Muscle layer of duodenum (tissue), 2 donors: Measurements from ENCODE around the gene HBA2.
"Not testable (repeated sequence)": the region's sequence is repeated elsewhere in the genome, so short reads cannot be mapped to it uniquely, and the experiment has no call there.

Experiments used
- H3K27ac ChIP-seq: one replicate; pipeline ENCODE4 v1.7.0; 2013; ENCODE audit warnings: mild to moderate bottlenecking, low read length
- H3K27me3 ChIP-seq: one replicate; pipeline ENCODE4 v1.7.0; 2013; ENCODE audit warnings: low read depth, mild to moderate bottlenecking, control low read depth, low read length
- H3K36me3 ChIP-seq, 2 donors: one replicate each; pipeline ENCODE4 v1.7.0; 2013; ENCODE audit warnings: low read length in 2 of 2, control low read depth in 1 of 2, mild to moderate bottlenecking in 1 of 2; ENCODE audit not compliant: insufficient read depth in 2 of 2, control insufficient read depth in 1 of 2
- H3K4me1 ChIP-seq, 2 donors: one replicate each; pipeline ENCODE4 v1.7.0; 2013; ENCODE audit warnings: low read length in 2 of 2, mild to moderate bottlenecking in 2 of 2, control low read depth in 1 of 2, moderate library complexity in 1 of 2; ENCODE audit not compliant: insufficient read depth in 2 of 2, control insufficient read depth in 1 of 2
- H3K4me3 ChIP-seq, 2 donors: one replicate each; pipeline ENCODE4 v1.7.0; 2013; ENCODE audit warnings: low read length in 2 of 2, low read depth in 1 of 2, mild to moderate bottlenecking in 1 of 2
- H3K9me3 ChIP-seq, 2 donors: one replicate each; pipeline ENCODE4 v1.7.0; 2013; ENCODE audit warnings: low read length in 2 of 2, control low read depth in 1 of 2, mild to moderate bottlenecking in 1 of 2; ENCODE audit not compliant: control insufficient read depth in 1 of 2
- donor health status: healthy.

HBA2 gene

DNA sequence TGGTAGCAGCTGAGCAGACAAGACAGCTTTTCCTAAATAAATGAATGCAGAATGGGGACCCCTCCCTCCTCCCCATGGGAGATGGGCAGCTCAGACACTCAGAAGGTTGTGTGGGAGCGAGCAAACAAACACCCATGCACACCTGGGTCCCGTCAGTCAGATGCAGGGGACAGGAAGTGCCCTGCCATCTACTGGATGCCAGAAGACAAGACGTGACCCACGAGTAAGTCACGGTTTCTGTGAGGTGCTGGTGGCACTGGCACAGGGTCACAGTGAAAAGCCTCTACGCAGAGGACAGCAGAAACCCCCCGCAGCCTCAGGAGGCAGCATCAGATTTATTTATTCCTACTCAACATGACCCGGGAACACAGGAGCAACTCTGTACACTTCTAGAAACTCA lies 16.0 kb downstream of the HBA2 start:
- no peaks in the 10 kb centered on the region for H3K4me1 ChIP-seq
- H3K36me3 ChIP-seq, result peaks cover 28 to 58% of the 10 kb centered on the region in 2 donors
- no peak overlapping the region for H3K27ac ChIP-seq
- H3K27me3 ChIP-seq, result no peaks in the 10 kb centered on the region
- H3K4me3 ChIP-seq, result no peak overlapping the region
- H3K9me3 ChIP-seq, result no peaks in the 10 kb centered on the region

GRCh38 chr16:189604-190186 lies 17.0 kb downstream of the HBA2 start:
- H3K36me3 ChIP-seq, result peaks cover 35 to 68% of the 10 kb centered on the region in 2 donors
- no peaks in the 10 kb centered on the region for H3K9me3 ChIP-seq
- no peaks in the 10 kb centered on the region for H3K27me3 ChIP-seq
- H3K4me3 ChIP-seq, result no peak overlapping the region
- no peak overlapping the region for H3K27ac ChIP-seq
- no peaks in the 10 kb centered on the region for H3K4me1 ChIP-seq

DNA sequence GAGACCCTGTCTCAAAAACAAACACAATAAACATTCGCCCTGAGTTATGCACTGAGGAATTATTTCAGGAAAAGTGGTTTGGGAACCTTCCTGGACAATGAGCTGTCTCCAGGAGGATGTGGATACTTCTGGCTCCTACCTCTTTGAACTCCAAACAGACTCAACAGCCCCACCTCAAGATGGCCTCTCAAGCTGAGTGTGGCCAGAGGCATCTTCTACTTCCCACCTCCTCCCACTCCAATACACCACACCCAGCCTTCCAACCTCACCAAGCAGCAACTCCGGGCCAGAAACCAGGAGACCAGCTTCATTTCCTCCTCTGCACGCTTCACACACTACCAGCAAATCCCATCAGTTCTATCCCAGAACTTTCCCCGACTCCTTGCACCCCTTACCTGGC lies 19.2 kb downstream of the HBA2 start:
- H3K4me1 ChIP-seq, result no peaks in the 10 kb centered on the region
- peaks cover 47 to 88% of the 10 kb centered on the region in 2 donors for H3K36me3 ChIP-seq
- H3K4me3 ChIP-seq, result no peak overlapping the region
- H3K27ac ChIP-seq, result no peak overlapping the region
- H3K9me3 ChIP-seq, result no peaks in the 10 kb centered on the region
- H3K27me3 ChIP-seq, result no peaks in the 10 kb centered on the region

- Histone ChIP-seq H3K4me1 (no peaks in the 10 kb centered on the region), H3K36me3 (peaks cover 51 to 89% of the 10 kb centered on the region in 2 donors), H3K4me3 (no peak overlapping the region), H3K9me3 (no peaks in the 10 kb centered on the region), H3K27me3 (no peaks in the 10 kb centered on the region), H3K27ac (no peak overlapping the region)
Observed at GRCh38 chr16:192686-193085, 20.0 kb downstream of the HBA2 start.

DNA sequence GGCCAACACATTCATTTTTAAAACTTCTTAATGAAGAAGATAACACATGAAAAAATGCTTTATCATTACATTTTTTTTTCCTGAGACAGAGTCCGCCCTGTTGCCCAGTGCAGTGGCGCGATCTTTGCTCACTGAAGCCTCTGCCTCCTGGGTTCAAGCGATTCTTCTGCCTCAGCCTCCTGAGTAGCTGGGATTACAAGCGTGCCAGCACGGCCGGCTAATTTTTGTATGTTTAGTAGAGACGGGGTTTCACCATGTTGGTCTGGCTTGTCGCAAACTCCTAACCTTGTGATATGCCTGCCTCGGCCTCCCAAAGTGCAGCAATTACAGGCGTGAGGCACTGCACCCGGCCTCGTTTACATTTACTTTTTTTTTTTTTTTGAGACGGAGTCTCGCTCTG lies 20.8 kb downstream of the HBA2 start:
- Histone ChIP-seq H3K27ac (no peak overlapping the region), H3K36me3 (peaks cover 50 to 91% of the 10 kb centered on the region in 2 donors), H3K4me3 (no peak overlapping the region), H3K4me1 (no peaks in the 10 kb centered on the region), H3K27me3 (no peaks in the 10 kb centered on the region), H3K9me3 (no peaks in the 10 kb centered on the region)

- Histone ChIP-seq H3K9me3 (no peaks in the 10 kb centered on the region), H3K27me3 (no peaks in the 10 kb centered on the region), H3K4me3 (no peak overlapping the region), H3K27ac (no peak overlapping the region), H3K4me1 (no peaks in the 10 kb centered on the region), H3K36me3 (peaks cover 47 to 91% of the 10 kb centered on the region in 2 donors)
Observed at GRCh38 chr16:194516-194915, 21.8 kb downstream of the HBA2 start.

DNA sequence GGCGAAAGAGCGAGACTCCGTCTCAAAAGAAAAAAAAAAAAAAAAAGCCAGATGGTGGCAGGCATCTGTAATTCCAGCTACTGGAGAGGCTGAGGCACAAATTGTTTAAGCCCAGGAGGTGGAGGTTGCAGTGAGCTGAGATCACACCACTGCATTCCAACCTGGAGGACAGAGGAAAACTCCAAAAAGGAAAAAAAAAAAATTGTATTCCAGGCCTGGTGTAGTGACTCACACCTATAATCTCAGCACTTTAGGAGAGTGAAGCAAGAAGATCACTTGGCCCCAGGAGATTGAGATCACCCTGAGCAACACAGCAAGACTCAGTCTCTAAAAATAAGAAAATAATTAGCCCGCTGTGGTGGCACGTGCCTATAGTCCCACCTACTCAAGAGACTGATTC lies 27.7 kb downstream of the HBA2 start:
- Histone ChIP-seq H3K9me3 (no peaks in the 10 kb centered on the region), H3K4me3 (no peak overlapping the region), H3K27me3 (no peaks in the 10 kb centered on the region), H3K27ac (no peak overlapping the region), H3K4me1 (no peaks in the 10 kb centered on the region), H3K36me3 (peaks cover 32 to 69% of the 10 kb centered on the region in 2 donors)

GRCh38 chr16:203246-203645 lies 30.6 kb downstream of the HBA2 start:
- H3K27me3 ChIP-seq, result no peaks in the 10 kb centered on the region
- no peak overlapping the region for H3K4me3 ChIP-seq
- H3K27ac ChIP-seq, result no peak overlapping the region
- H3K9me3 ChIP-seq, result no peaks in the 10 kb centered on the region
- H3K4me1 ChIP-seq, result no peaks in the 10 kb centered on the region
- H3K36me3 ChIP-seq, result peaks cover 36 to 73% of the 10 kb centered on the region in 2 donors

DNA sequence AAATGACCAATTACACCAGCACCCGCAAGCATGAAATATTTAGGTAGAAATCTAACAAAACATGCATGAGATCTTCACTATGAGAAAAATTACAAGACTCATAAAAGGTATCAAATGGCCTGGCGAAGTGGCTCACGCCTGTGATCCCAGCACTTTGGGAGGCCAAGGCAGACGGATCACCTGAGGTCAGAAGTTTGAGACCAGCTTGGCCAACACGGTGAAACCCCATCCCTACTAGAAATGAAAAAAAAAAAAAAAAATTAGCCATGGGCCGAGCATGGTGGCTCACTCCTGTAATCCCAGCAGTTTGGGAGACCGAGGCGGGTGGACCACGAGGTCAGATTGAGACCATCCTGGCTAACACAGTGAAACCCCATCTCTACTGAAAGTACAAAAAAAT lies 31.4 kb downstream of the HBA2 start:
- not testable (repeated sequence) for H3K9me3 ChIP-seq, H3K4me3 ChIP-seq, H3K27ac ChIP-seq, H3K4me1 ChIP-seq, H3K27me3 ChIP-seq
- H3K36me3 ChIP-seq, result peaks cover 38 to 69% of the 10 kb centered on the region in 2 donors

- H3K4me1 ChIP-seq, H3K27ac ChIP-seq, H3K27me3 ChIP-seq, H3K4me3 ChIP-seq, H3K9me3 ChIP-seq: not testable (repeated sequence)
- peaks cover 51 to 72% of the 10 kb centered on the region in 2 donors for H3K36me3 ChIP-seq
Observed at GRCh38 chr16:209359-209758, 36.7 kb downstream of the HBA2 start.

GRCh38 chr16:211631-212180 lies 39.0 kb downstream of the HBA2 start:
- H3K27me3 ChIP-seq, H3K9me3 ChIP-seq, H3K27ac ChIP-seq, H3K4me3 ChIP-seq, H3K4me1 ChIP-seq: not testable (repeated sequence)
- peaks cover 39 to 63% of the 10 kb centered on the region in 2 donors for H3K36me3 ChIP-seq

- Histone ChIP-seq H3K27me3 (no peaks in the 10 kb centered on the region), H3K4me1 (no peaks in the 10 kb centered on the region), H3K36me3 (peaks cover 37 to 59% of the 10 kb centered on the region in 2 donors), H3K4me3 (no peak overlapping the region), H3K27ac (no peak overlapping the region), H3K9me3 (no peaks in the 10 kb centered on the region)
Observed at GRCh38 chr16:212999-213398, 40.3 kb downstream of the HBA2 start.
